ENCODE data around the gene PEMT.

Gene PEMT

GRCh38 chr17:17605729-17606088, 14.2 kb upstream of the PEMT start (continued):
- TF ChIP-seq ZNF280C (tag by site-specific recombination; IDR thresholded peaks at IDR 0.05) = no peak
- TF ChIP-seq ZNF639 (tag by site-specific recombination; IDR thresholded peaks at IDR 0.05) = no peak

GRCh38 chr17:17605083-17605728, 13.7 kb upstream of the PEMT start:
- no peaks in the 10 kb centered on the region for H3K4me1 ChIP-seq (ENCODE audit: control insufficient read depth, insufficient read depth, low read length)
- CTCF ChIA-PET = no interaction called here
- POLR2A ChIA-PET = no interaction called here

GRCh38 chr17:17603895-17604225, 12.4 kb upstream of the PEMT start:
- ChIA-PET POLR2A (interaction anchor here (0.6 kb wide), 1 partner anchor 490 kb away, joined by 5 read pairs; no protein-coding TSS in a partner anchor), CTCF (no interaction called here)
- Histone ChIP-seq H3K27ac (ENCODE audit: extremely low read depth, low read depth, low read length) (no peak overlapping the region), H3K9me3 (ENCODE audit: control insufficient read depth, insufficient read depth, low read depth, low read length) (no peaks in the 10 kb centered on the region), H3K36me3 (ENCODE audit: control insufficient read depth in 2 of 2, insufficient read depth in 1 of 2, low read length in 2 of 2) (no peaks in the 10 kb centered on the region), H3K4me3 (ENCODE audit: low read depth, low read length) (no peak overlapping the region), H3K4me1 (ENCODE audit: control insufficient read depth, insufficient read depth, low read length) (no peaks in the 10 kb centered on the region)
- no peak for TF ChIP-seq KLF8 (tag by site-specific recombination; IDR thresholded peaks at IDR 0.05)
- no peak for TF ChIP-seq ZNF350 (tag by site-specific recombination; IDR thresholded peaks at IDR 0.05)
- no peak for TF ChIP-seq ZSCAN16 (tag by site-specific recombination; IDR thresholded peaks at IDR 0.05)
- TF ChIP-seq PRDM10 (tag by site-specific recombination; IDR thresholded peaks at IDR 0.05) = no peak
- no peak for TF ChIP-seq ZSCAN30 (tag by site-specific recombination; IDR thresholded peaks at IDR 0.05)
- no peak for TF ChIP-seq RBAK (tag by site-specific recombination; IDR thresholded peaks at IDR 0.05)

More at GRCh38 chr17:17605083-17605728, 13.7 kb upstream of the PEMT start:
- H3K27ac ChIP-seq (ENCODE audit: extremely low read depth, low read depth, low read length) = no peak overlapping the region
- H3K4me3 ChIP-seq (ENCODE audit: low read depth, low read length) = no peak overlapping the region
- H3K36me3 ChIP-seq (ENCODE audit: control insufficient read depth in 2 of 2, insufficient read depth in 1 of 2, low read length in 2 of 2) = no peaks in the 10 kb centered on the region
- no peaks in the 10 kb centered on the region for H3K9me3 ChIP-seq (ENCODE audit: control insufficient read depth, insufficient read depth, low read depth, low read length)
- no peak for TF ChIP-seq PATZ1 (tag by site-specific recombination; IDR thresholded peaks at IDR 0.05)
- TF ChIP-seq TRIM28 (IDR thresholded peaks at IDR 0.05; ENCODE audit: borderline replicate concordance, low read length) = peak; percentile 64; the same call in 1 of the 2 replicates
- TF ChIP-seq SCRT2 (tag by site-specific recombination; IDR thresholded peaks at IDR 0.05) = peak; percentile 55; the same call in 1 of the 2 replicates

Measured in HEK293 (cell line).